Right lobe of liver (tissue), 6 donors: ENCODE data around the gene CYTIP. TPM values are rescaled to one million over a fixed set of nuclear protein-coding genes. Genes with fewer than 3 reads are reported as not detected.

Source experiments
- ATAC-seq, 4 donors: fragments of 200-7000 bp; cut with Tn5 transposase; one replicate each; pipeline ENCODE4 v1.9.1; 2020; ENCODE audit warnings: mild to moderate bottlenecking in 4 of 4, moderate library complexity in 4 of 4
- DNase-seq, 3 donors: peaks; one replicate each; pipeline ENCODE4 v3.0.0-alpha.2; 2020
- H3K27ac ChIP-seq, 3 donors: fragments of 200-600 bp; one replicate each; pipeline ENCODE4 v1.8.0; 2022
- H3K27me3 ChIP-seq, 2 donors: fragments of 200-600 bp; one replicate each; pipeline ENCODE4 v1.8.0; 2022
- H3K36me3 ChIP-seq, 4 donors: fragments of 200-600 bp; sonication (generic) in 1 of 4; one replicate each; pipeline versions ENCODE4 v1.5.1 to v1.8.0; 2017 to 2022; ENCODE audit warnings: control low read depth in 1 of 4
- H3K4me1 ChIP-seq, 4 donors: fragments of 200-600 bp; sonication (generic) in 1 of 4; one replicate each; pipeline versions ENCODE4 v1.5.1 to v1.8.0; 2017 to 2022; ENCODE audit warnings: control low read depth in 1 of 4
- H3K4me3 ChIP-seq, 3 donors: fragments of 200-600 bp; one replicate each; pipeline ENCODE4 v1.8.0; 2022
- H3K9me3 ChIP-seq, 4 donors: fragments of 200-600 bp; sonication (generic) in 1 of 4; one replicate each; pipeline versions ENCODE4 v1.5.1 to v1.8.0; 2017 to 2022; ENCODE audit warnings: control low read depth in 1 of 4
- POLR2A ChIP-seq: fragments of 450-650 bp; IDR thresholded peaks from one replicate; pipeline ENCODE4 v1.6.1; 2017; ENCODE audit warnings: antibody characterized with exemption, mild to moderate bottlenecking
- WGBS: methylation state at CpG from one replicate; pipeline ENCODE4 v1.1.6; 2018; ENCODE audit warnings: low coverage, low lambda C conversion rate; ENCODE audit not compliant: insufficient coverage; ENCODE audit errors: missing lambda C conversion rate; 5-methylcytosine and 5-hydroxymethylcytosine counted together
- intact Hi-C, 2 donors: fragments of 100-400 bp; cut with DNase I; formaldehyde crosslinking; loops; one replicate each; pipeline versions ENCODE4 v1.11.2 to v1.14.1; 2022
- total RNA-seq, 6 experiments: library from RNA; depleted of rRNA in 2 of 6; stranded (reverse); fragments of >200 nt in 2 of 6; fragmentation: NEBNext Ultra II Directional in 3 of 6; extraction: Animal tissue kit (Norgen Biotek cat#: 25700) in 3 of 6; gene quantifications; one replicate each; pipeline versions ENCODE4 v1.1.0 to v1.2.4, GENCODE V29; 2016 to 2023
- TF ChIP-seq, protein P1 (sequence below), 4 donors: fragments of 200-600 bp in 3 of 4; fragments of 450-650 bp in 1 of 4; IDR thresholded peaks; one replicate each; pipeline versions ENCODE4 v1.5.1 to v1.8.0; 2016 to 2022; ENCODE audit warnings: antibody characterized with exemption in 4 of 4, mild to moderate bottlenecking in 2 of 4
- donor health status: DM: no; HTN: yes; CAD: no.
- donor health status: DM: no; HTN: no; CAD: no.
- donor health status: DM: no; HTN: no; CAD: no.
- donor health status: DM: no; HTN: yes; CAD: no.
- donor health status: DM: no; HTN: yes; CAD: no.

CYTIP gene
- total RNA-seq, 6 experiments from 2014 or later = 1.1 to 6.0 (median 2.9) TPM

DNA sequence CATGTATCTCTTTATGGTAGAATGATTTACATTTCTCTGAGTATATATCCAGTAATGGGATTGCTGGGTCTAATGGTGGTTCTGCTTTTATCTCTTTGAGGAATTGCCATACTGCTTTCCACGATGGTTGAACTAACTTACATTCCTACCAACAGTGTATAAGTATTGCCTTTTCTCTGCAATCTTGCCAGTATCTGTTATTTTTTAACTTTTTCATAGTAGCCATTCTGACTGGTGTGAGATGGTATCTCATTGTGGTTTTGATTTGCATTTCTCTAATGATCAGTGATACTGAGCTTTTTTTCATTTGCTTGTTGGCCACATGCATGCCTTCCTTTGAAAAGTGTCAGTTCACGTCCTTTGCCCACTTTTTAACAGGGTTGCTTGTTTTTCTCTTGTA, 55.1 kb downstream of the CYTIP start:
- no peak overlapping the region for H3K4me3 ChIP-seq
- H3K4me1 ChIP-seq = no peaks in the 10 kb centered on the region
- DNase-seq (no peak), ATAC-seq (no peak)
- no peaks in the 10 kb centered on the region for H3K9me3 ChIP-seq
- 63% methylated on average over 2 of the region's 2 CpGs for WGBS
- H3K27ac ChIP-seq = no peak overlapping the region
- TF ChIP-seq, protein P1, sequence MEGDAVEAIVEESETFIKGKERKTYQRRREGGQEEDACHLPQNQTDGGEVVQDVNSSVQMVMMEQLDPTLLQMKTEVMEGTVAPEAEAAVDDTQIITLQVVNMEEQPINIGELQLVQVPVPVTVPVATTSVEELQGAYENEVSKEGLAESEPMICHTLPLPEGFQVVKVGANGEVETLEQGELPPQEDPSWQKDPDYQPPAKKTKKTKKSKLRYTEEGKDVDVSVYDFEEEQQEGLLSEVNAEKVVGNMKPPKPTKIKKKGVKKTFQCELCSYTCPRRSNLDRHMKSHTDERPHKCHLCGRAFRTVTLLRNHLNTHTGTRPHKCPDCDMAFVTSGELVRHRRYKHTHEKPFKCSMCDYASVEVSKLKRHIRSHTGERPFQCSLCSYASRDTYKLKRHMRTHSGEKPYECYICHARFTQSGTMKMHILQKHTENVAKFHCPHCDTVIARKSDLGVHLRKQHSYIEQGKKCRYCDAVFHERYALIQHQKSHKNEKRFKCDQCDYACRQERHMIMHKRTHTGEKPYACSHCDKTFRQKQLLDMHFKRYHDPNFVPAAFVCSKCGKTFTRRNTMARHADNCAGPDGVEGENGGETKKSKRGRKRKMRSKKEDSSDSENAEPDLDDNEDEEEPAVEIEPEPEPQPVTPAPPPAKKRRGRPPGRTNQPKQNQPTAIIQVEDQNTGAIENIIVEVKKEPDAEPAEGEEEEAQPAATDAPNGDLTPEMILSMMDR (IDR thresholded peaks at IDR 0.05) = no peak
- TF ChIP-seq POLR2A = no peak
- intact Hi-C loops = no loop called here
- no peaks in the 10 kb centered on the region for H3K27me3 ChIP-seq
- H3K36me3 ChIP-seq = no peaks in the 10 kb centered on the region

DNA sequence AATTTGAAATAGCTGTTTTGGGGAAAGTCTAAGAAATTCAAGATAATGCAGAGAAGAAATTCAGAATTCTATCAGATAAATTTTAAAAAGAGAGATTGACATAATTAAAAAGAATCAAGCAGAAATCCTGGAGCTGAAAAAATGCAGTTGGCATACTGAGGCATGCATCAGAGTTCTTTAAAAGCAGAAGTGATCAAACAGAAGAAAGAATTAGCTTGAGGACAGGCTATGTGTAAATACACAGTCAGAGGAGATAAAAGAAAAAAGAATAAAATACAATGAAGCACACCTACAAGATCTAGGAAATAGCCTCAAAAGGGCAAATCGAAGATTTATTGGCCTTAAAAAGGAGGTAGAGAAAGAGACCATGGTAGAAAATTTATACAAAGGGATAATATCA, 57.1 kb downstream of the CYTIP start:
- Histone ChIP-seq H3K4me3 (no peak overlapping the region), H3K27ac (no peak overlapping the region), H3K4me1 (no peaks in the 10 kb centered on the region), H3K27me3 (no peaks in the 10 kb centered on the region), H3K9me3 (no peaks in the 10 kb centered on the region), H3K36me3 (no peaks in the 10 kb centered on the region)
- intact Hi-C loops = no loop called here
- WGBS = 56% methylated on average over 1 of the region's 1 CpG
- no peak for DNase-seq
- no peak for TF ChIP-seq POLR2A
- TF ChIP-seq, protein P1 (IDR thresholded peaks at IDR 0.05) = no peak
- no peak for ATAC-seq

DNA sequence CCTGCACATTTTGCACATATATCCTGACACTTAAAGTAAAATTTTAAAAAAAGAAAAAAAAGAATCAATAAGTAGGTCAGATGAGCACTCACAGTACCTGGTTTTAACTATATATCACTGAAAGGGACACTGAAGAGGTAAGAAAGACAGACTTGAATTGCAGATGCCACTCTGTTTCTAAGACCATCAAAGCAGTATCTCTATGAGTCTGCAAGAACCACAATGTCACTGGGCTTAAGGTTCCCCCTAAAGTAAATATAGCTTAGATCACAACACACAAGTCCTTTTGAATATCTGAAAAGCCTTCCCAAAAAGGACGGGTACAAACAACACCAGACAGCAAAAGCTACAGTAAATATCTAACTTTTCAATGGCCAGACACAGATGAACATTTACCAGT, 57.6 kb downstream of the CYTIP start:
- TF ChIP-seq POLR2A = no peak
- TF ChIP-seq, protein P1 (IDR thresholded peaks at IDR 0.05) = no peak
- ATAC-seq (no peak), DNase-seq (no peak)
- Histone ChIP-seq H3K9me3 (no peaks in the 10 kb centered on the region), H3K27ac (no peak overlapping the region), H3K27me3 (no peaks in the 10 kb centered on the region), H3K36me3 (no peaks in the 10 kb centered on the region), H3K4me3 (no peak overlapping the region), H3K4me1 (no peaks in the 10 kb centered on the region)
- WGBS = 42% methylated on average over 1 of the region's 1 CpG
- intact Hi-C loops = no loop called here

DNA sequence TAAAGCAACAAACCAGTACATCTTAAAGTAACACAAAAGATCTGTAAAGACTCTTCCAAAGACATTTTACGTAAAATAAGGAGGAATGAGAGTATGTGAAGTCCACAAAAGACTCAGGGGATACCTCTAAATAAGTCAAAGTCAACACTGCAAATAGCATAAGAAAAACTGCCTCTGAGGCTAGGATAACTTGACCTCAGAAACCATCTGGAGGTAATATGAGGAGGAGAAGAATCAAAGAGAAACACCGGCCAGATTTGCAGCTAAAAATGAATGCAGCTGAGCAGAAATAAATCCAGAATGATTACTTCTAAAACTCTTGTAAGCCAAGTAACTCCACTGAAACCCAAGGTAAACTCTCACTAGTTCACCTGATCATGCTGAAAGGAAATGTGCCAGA, 66.0 kb downstream of the CYTIP start:
- intact Hi-C loops = no loop called here
- Histone ChIP-seq H3K27me3 (no peaks in the 10 kb centered on the region), H3K27ac (no peak overlapping the region), H3K36me3 (no peaks in the 10 kb centered on the region), H3K4me3 (no peak overlapping the region), H3K4me1 (no peaks in the 10 kb centered on the region), H3K9me3 (no peaks in the 10 kb centered on the region)
- no peak for TF ChIP-seq POLR2A
- TF ChIP-seq, protein P1 (IDR thresholded peaks at IDR 0.05) = no peak
- 89% methylated on average over 2 of the region's 2 CpGs for WGBS
- no peak for ATAC-seq
- DNase-seq = no peak

DNA sequence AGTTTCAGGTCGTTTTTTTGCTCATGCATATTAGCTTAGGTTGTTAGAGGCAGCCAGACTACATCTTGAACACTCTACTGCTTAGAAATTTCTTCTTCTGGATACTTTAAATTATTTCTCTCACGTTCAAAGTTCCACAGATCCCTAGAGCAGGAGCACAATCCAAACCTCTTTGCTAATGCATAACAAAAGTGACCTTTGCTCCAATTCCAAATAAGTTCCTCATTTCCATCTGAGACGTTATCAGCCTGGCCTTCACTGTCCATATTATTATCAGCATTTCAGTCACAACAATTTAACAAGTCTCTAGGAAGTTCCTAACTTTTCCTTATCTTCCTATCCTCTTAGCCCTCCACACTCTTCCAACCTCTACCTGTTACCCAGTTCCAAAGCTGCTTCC, 67.8 kb downstream of the CYTIP start:
- Histone ChIP-seq H3K36me3 (no peaks in the 10 kb centered on the region), H3K4me3 (no peak overlapping the region), H3K9me3 (no peaks in the 10 kb centered on the region), H3K27ac (no peak overlapping the region), H3K27me3 (no peaks in the 10 kb centered on the region), H3K4me1 (no peaks in the 10 kb centered on the region)
- TF ChIP-seq, protein P1 (IDR thresholded peaks at IDR 0.05) = no peak
- no peak for TF ChIP-seq POLR2A
- peak in 1 of 4 donors; percentile 22 for ATAC-seq
- intact Hi-C loops = no loop called here
- WGBS = 18% methylated on average over 3 of the region's 3 CpGs
- DNase-seq = no peak
